GM12878 (cell line): ENCODE data around the gene DOCK2.

Source experiments
- TAF1 ChIP-seq: IDR thresholded peaks from 2 replicates; pipeline ENCODE4 v1.6.1; 2011; ENCODE audit warnings: mild to moderate bottlenecking, low read depth, low read length, borderline replicate concordance
- TF ChIP-seq, protein P1 (sequence below), 3 experiments: IDR thresholded peaks in 2 of 3; conservative IDR thresholded peaks in 1 of 3; 2 replicates each; pipeline ENCODE4 v1.5.1; 2011; ENCODE audit warnings: low read depth in 3 of 3, low read length in 3 of 3, mild to moderate bottlenecking in 3 of 3, control low read depth in 2 of 3, moderate library complexity in 2 of 3, inconsistent platforms in 1 of 3, mixed read lengths in 1 of 3; ENCODE audit not compliant: control insufficient read depth in 2 of 3, insufficient read depth in 1 of 3; ENCODE audit errors: extremely low read depth in 1 of 3

DNA sequence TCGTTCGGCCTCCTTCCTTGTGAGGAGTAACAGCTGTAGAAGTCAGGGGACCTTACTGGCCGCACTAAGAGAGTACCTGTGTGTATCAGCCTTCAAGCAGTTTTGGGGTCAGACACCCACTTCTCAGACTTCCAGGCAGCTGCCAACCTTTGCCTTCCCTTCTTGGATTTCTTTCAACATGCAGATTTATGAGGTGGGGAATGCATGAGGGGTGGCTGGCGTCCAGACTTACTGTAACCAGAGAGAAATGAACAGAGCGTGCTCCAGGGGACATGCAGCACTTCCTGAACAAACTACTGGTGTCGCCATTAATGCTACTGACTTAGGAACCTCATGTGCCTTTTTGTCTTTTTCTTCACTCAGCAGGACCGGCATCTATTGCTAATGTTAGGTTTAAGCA lies 296.5 kb downstream of the DOCK2 start:
- TF ChIP-seq TAF1, result no peak
- TF ChIP-seq, protein P1, sequence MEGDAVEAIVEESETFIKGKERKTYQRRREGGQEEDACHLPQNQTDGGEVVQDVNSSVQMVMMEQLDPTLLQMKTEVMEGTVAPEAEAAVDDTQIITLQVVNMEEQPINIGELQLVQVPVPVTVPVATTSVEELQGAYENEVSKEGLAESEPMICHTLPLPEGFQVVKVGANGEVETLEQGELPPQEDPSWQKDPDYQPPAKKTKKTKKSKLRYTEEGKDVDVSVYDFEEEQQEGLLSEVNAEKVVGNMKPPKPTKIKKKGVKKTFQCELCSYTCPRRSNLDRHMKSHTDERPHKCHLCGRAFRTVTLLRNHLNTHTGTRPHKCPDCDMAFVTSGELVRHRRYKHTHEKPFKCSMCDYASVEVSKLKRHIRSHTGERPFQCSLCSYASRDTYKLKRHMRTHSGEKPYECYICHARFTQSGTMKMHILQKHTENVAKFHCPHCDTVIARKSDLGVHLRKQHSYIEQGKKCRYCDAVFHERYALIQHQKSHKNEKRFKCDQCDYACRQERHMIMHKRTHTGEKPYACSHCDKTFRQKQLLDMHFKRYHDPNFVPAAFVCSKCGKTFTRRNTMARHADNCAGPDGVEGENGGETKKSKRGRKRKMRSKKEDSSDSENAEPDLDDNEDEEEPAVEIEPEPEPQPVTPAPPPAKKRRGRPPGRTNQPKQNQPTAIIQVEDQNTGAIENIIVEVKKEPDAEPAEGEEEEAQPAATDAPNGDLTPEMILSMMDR (IDR thresholded peaks at IDR 0.05 in 2 of 3, conservative IDR thresholded peaks at IDR 0.05 in 1 of 3; ENCODE audit: control insufficient read depth in 2 of 3, extremely low read depth in 1 of 3, insufficient read depth in 1 of 3, low read depth in 3 of 3, low read length in 3 of 3), result no peak
